HS-27A (cell line): ENCODE data around the gene CIBAR2.

Experiments
- DNase-seq: peaks from one replicate; pipeline ENCODE4 v3.0.0-alpha.2; 2012; ENCODE audit warnings: low read depth, missing footprints

The CIBAR2 gene

GRCh38 chr16:85083051-85083639 lies 29.1 kb downstream of the CIBAR2 start:
- no peak for DNase-seq

GRCh38 chr16:85082173-85083050 lies 29.9 kb downstream of the CIBAR2 start:
- DNase-seq: no peak

GRCh38 chr16:85081765-85082164 lies 30.5 kb downstream of the CIBAR2 start:
- DNase-seq: no peak

GRCh38 chr16:85081038-85081437 lies 31.2 kb downstream of the CIBAR2 start:
- DNase-seq: no peak

- DNase-seq: no peak
These were observed 32.3 kb downstream of the CIBAR2 start for GRCh38 chr16:85079785-85080570.

GRCh38 chr16:85078952-85079351 lies 33.3 kb downstream of the CIBAR2 start:
- DNase-seq: no peak

- no peak for DNase-seq
These were observed 34.0 kb downstream of the CIBAR2 start for GRCh38 chr16:85078226-85078625.

- no peak for DNase-seq
These were observed 34.6 kb downstream of the CIBAR2 start for GRCh38 chr16:85077576-85078125.

GRCh38 chr16:85077039-85077438 lies 35.2 kb downstream of the CIBAR2 start:
- DNase-seq: no peak

- DNase-seq: no peak
These were observed 36.9 kb downstream of the CIBAR2 start for GRCh38 chr16:85075236-85075924.

- no peak for DNase-seq
These were observed 37.9 kb downstream of the CIBAR2 start for GRCh38 chr16:85074225-85074914.

GRCh38 chr16:85072947-85073346 lies 39.3 kb downstream of the CIBAR2 start:
- DNase-seq: no peak

- no peak for DNase-seq
These were observed 40.0 kb downstream of the CIBAR2 start for GRCh38 chr16:85072076-85072860.

- DNase-seq: no peak
These were observed 43.1 kb downstream of the CIBAR2 start for GRCh38 chr16:85069171-85069570.

- no peak for DNase-seq
These were observed 43.5 kb downstream of the CIBAR2 start for GRCh38 chr16:85068746-85069145.

GRCh38 chr16:85067426-85067825 lies 44.8 kb downstream of the CIBAR2 start:
- no peak for DNase-seq

GRCh38 chr16:85067024-85067423 lies 45.2 kb downstream of the CIBAR2 start:
- no peak for DNase-seq

- DNase-seq: no peak
These were observed 45.9 kb downstream of the CIBAR2 start for GRCh38 chr16:85066346-85066885.

- no peak for DNase-seq
These were observed 47.2 kb downstream of the CIBAR2 start for GRCh38 chr16:85065099-85065498.

GRCh38 chr16:85064186-85064585 lies 48.1 kb downstream of the CIBAR2 start:
- no peak for DNase-seq
